DND-41 (cell line): ENCODE results near the gene EXOC1L.

Source experiments
- ATAC-seq: fragments of 200-7000 bp; cut with Tn5 transposase; 3 replicates; pipeline ENCODE4 v1.9.1; 2021; ENCODE audit warnings: low read depth; ENCODE audit not compliant: insufficient read depth
- DNase-seq: peaks from one replicate; pipeline ENCODE4 v3.0.0-alpha.2; 2020
- H2AFZ ChIP-seq: 2 replicates; pipeline ENCODE4 v1.6.0; 2012; ENCODE audit warnings: low read depth, low read length
- H3K27ac ChIP-seq: 2 replicates; pipeline ENCODE4 v1.5.1; 2012; ENCODE audit warnings: low read length, inconsistent platforms
- H3K27me3 ChIP-seq: fragments of 200-600 bp; sonication (generic); 2 replicates; pipeline ENCODE4 v1.6.0; 2012; ENCODE audit warnings: low read length, mild to moderate bottlenecking, inconsistent platforms; ENCODE audit not compliant: insufficient read depth, poor library complexity
- H3K36me3 ChIP-seq: 2 replicates; pipeline ENCODE4 v1.5.1; 2012; ENCODE audit warnings: low read length, inconsistent platforms; ENCODE audit not compliant: insufficient read depth
- H3K4me1 ChIP-seq: 2 replicates; pipeline ENCODE4 v1.5.1; 2012; ENCODE audit warnings: mild to moderate bottlenecking, low read length; ENCODE audit not compliant: insufficient read depth
- H3K4me2 ChIP-seq: 2 replicates; pipeline ENCODE4 v1.6.0; 2012; ENCODE audit warnings: mild to moderate bottlenecking, moderate library complexity, low read length, inconsistent platforms; ENCODE audit not compliant: insufficient read depth
- H3K4me3 ChIP-seq, 2 experiments: fragments of 200-600 bp in 1 of 2; shearing (Covaris generic) in 1 of 2; 2 replicates each; pipeline ENCODE4 v1.5.1; 2012 to 2016; ENCODE audit warnings: inconsistent platforms in 2 of 2, low read length in 2 of 2, mild to moderate bottlenecking in 2 of 2, low read depth in 1 of 2, moderate library complexity in 1 of 2
- H3K79me2 ChIP-seq: 2 replicates; pipeline ENCODE4 v1.6.0; 2012; ENCODE audit warnings: low read length, inconsistent platforms; ENCODE audit not compliant: insufficient read depth
- H3K9ac ChIP-seq: 2 replicates; pipeline ENCODE4 v1.6.0; 2012; ENCODE audit warnings: low read depth, mild to moderate bottlenecking, inconsistent platforms, low read length, moderate library complexity
- H3K9me3 ChIP-seq: 2 replicates; pipeline ENCODE4 v1.5.1; 2012; ENCODE audit warnings: low read length, moderate library complexity, mild to moderate bottlenecking, inconsistent platforms; ENCODE audit not compliant: insufficient read depth, severe bottlenecking
- H4K20me1 ChIP-seq: 2 replicates; pipeline ENCODE4 v1.6.0; 2012; ENCODE audit warnings: low read length; ENCODE audit not compliant: insufficient read depth
- CTCF ChIP-seq: IDR thresholded peaks from 2 replicates; pipeline ENCODE4 v1.5.1; 2012; ENCODE audit warnings: borderline replicate concordance, low read length, moderate library complexity, mild to moderate bottlenecking; ENCODE audit not compliant: poor library complexity, severe bottlenecking; ENCODE audit errors: extremely low read depth
- EZH2 ChIP-seq: IDR thresholded peaks from 3 replicates; pipeline ENCODE4 v1.6.1; 2012; ENCODE audit warnings: borderline replicate concordance, low read depth, mild to moderate bottlenecking, moderate library complexity, low read length, inconsistent platforms; ENCODE audit not compliant: severe bottlenecking

Gene EXOC1L

GRCh38 chr4:55820279-55820678 lies 689 bp downstream of the EXOC1L start:
- Histone ChIP-seq H3K9ac (no peak overlapping the region), H3K4me2 (no peak overlapping the region)

GRCh38 chr4:55822329-55822728 lies 2.7 kb downstream of the EXOC1L start:
- H3K27me3 ChIP-seq, result no peaks in the 10 kb centered on the region
- no peak overlapping the region for H3K9ac ChIP-seq
- TF ChIP-seq CTCF (no peak), EZH2 (no peak)
- no peak overlapping the region for H3K4me3 ChIP-seq
- no peaks in the 10 kb centered on the region for H3K36me3 ChIP-seq
- H3K4me2 ChIP-seq, result no peak overlapping the region
- H4K20me1 ChIP-seq, result no peaks in the 10 kb centered on the region
- no peaks in the 10 kb centered on the region for H3K9me3 ChIP-seq
- H3K4me1 ChIP-seq, result no peaks in the 10 kb centered on the region
- ATAC-seq, result no peak
- no peak overlapping the region for H2AFZ ChIP-seq
- DNase-seq, result no peak
- H3K79me2 ChIP-seq, result no peaks in the 10 kb centered on the region
- no peak overlapping the region for H3K27ac ChIP-seq

More at GRCh38 chr4:55820279-55820678, 689 bp downstream of the EXOC1L start:
- Histone ChIP-seq H3K27me3 (no peaks in the 10 kb centered on the region), H3K27ac (no peak overlapping the region), H3K36me3 (no peaks in the 10 kb centered on the region), H3K4me3 (no peak overlapping the region), H2AFZ (no peak overlapping the region), H3K4me1 (no peaks in the 10 kb centered on the region), H4K20me1 (no peaks in the 10 kb centered on the region), H3K79me2 (no peaks in the 10 kb centered on the region), H3K9me3 (no peaks in the 10 kb centered on the region)
- TF ChIP-seq EZH2 (no peak), CTCF (no peak)
- DNase-seq (no peak), ATAC-seq (no peak)

GRCh38 chr4:55824865-55825264 lies 5.3 kb downstream of the EXOC1L start:
- ATAC-seq (no peak), DNase-seq (no peak)
- H3K27ac ChIP-seq, result no peak overlapping the region
- no peak overlapping the region for H2AFZ ChIP-seq
- no peaks in the 10 kb centered on the region for H3K4me1 ChIP-seq
- no peak for TF ChIP-seq EZH2
- TF ChIP-seq CTCF, result no peak
- no peaks in the 10 kb centered on the region for H4K20me1 ChIP-seq
- no peak overlapping the region for H3K9ac ChIP-seq
- no peaks in the 10 kb centered on the region for H3K79me2 ChIP-seq
- H3K27me3 ChIP-seq, result peaks cover 3% of the 10 kb centered on the region
- no peak overlapping the region for H3K4me3 ChIP-seq
- no peak overlapping the region for H3K4me2 ChIP-seq
- no peaks in the 10 kb centered on the region for H3K9me3 ChIP-seq
- no peaks in the 10 kb centered on the region for H3K36me3 ChIP-seq

- DNase-seq, result no peak
- TF ChIP-seq CTCF (no peak), EZH2 (no peak)
Measured at GRCh38 chr4:55826986-55827385, 7.4 kb downstream of the EXOC1L start.

More at GRCh38 chr4:55826986-55827385, 7.4 kb downstream of the EXOC1L start:
- peaks cover 3% of the 10 kb centered on the region for H3K27me3 ChIP-seq
- H3K9me3 ChIP-seq, result no peaks in the 10 kb centered on the region
- no peak overlapping the region for H3K27ac ChIP-seq
- H3K9ac ChIP-seq, result no peak overlapping the region
- H3K4me2 ChIP-seq, result no peak overlapping the region
- H2AFZ ChIP-seq, result no peak overlapping the region
- H3K4me1 ChIP-seq, result no peaks in the 10 kb centered on the region
- no peak overlapping the region for H3K4me3 ChIP-seq
- H3K79me2 ChIP-seq, result no peaks in the 10 kb centered on the region
- no peak for ATAC-seq
- H4K20me1 ChIP-seq, result no peaks in the 10 kb centered on the region
- no peaks in the 10 kb centered on the region for H3K36me3 ChIP-seq
